Caco-2 (cell line): Measurements from ENCODE around the gene KRI1. TPM values are rescaled to one million over a fixed set of nuclear protein-coding genes. Genes with fewer than 3 reads are reported as not detected.

Source experiments
- BruUV-seq: library from RNA; stranded (reverse); fragments of 400-500 nt; replicated peaks from 2 replicates; lab custom pipeline; 2021; lab: Mats Ljungman, UMichigan
- CTCF ChIA-PET: fragments of 300-600 bp; sonication (Branson Sonifier 250); formaldehyde crosslinking; loops from one replicate; lab custom pipeline; 2022; ENCODE audit warnings: antibody characterized with exemption; lab: Charles Lee
- POLR2A ChIA-PET: fragments of 300-600 bp; sonication (Branson Sonifier 250); formaldehyde crosslinking; loops from one replicate; lab custom pipeline; 2022; ENCODE audit warnings: antibody characterized with exemption; lab: Charles Lee
- DNase-seq, 2 experiments: peaks; one replicate each; pipeline versions ENCODE4 v3.0.0 to v3.0.0-alpha.2; 2020 to 2022
- H3K27me3 ChIP-seq: replicated peaks from 2 replicates; pipeline ENCODE4 v1.6.0; 2011; ENCODE audit warnings: low read length; ENCODE audit not compliant: control insufficient read depth, insufficient read depth
- H3K36me3 ChIP-seq: 2 replicates; pipeline ENCODE4 v1.5.1; 2011; ENCODE audit warnings: low read length; ENCODE audit not compliant: control insufficient read depth, insufficient read depth
- H3K4me1 ChIP-seq: fragments of 250-450 bp; sonication (Bioruptor Pico); 2 replicates; pipeline ENCODE4 v1.5.1; 2020; ENCODE audit warnings: mild to moderate bottlenecking
- H3K4me3 ChIP-seq: 2 replicates; pipeline ENCODE4 v1.5.1; 2011; ENCODE audit warnings: low read depth, mild to moderate bottlenecking, control low read depth, low read length
- H3K9me3 ChIP-seq: fragments of 250-450 bp; sonication (Bioruptor Pico); 2 replicates; pipeline ENCODE4 v1.5.1; 2020; ENCODE audit warnings: mild to moderate bottlenecking, moderate library complexity
- H3K27ac Mint-ChIP-seq: one replicate; pipeline ENCODE4 v1.8.0; 2022; ENCODE audit warnings: mixed read lengths; ENCODE audit not compliant: unreplicated experiment
- H3K27me3 Mint-ChIP-seq: one replicate; pipeline ENCODE4 v1.8.0; 2022; ENCODE audit warnings: mixed read lengths; ENCODE audit not compliant: insufficient read depth, unreplicated experiment
- H3K36me3 Mint-ChIP-seq: one replicate; pipeline ENCODE4 v1.8.0; 2022; ENCODE audit warnings: mild to moderate bottlenecking, mixed read lengths; ENCODE audit not compliant: insufficient read depth, unreplicated experiment
- H3K4me1 Mint-ChIP-seq: one replicate; pipeline ENCODE4 v1.8.0; 2022; ENCODE audit warnings: low read depth, mixed read lengths; ENCODE audit not compliant: unreplicated experiment
- H3K4me3 Mint-ChIP-seq: one replicate; pipeline ENCODE4 v1.8.0; 2022; ENCODE audit warnings: mild to moderate bottlenecking, moderate library complexity, mixed read lengths; ENCODE audit not compliant: unreplicated experiment
- H3K9me3 Mint-ChIP-seq: one replicate; pipeline ENCODE4 v1.8.0; 2022; ENCODE audit warnings: mixed read lengths; ENCODE audit not compliant: unreplicated experiment
- intact Hi-C: fragments of 100-400 bp; cut with micrococcal nuclease; formaldehyde crosslinking; loops from one replicate; pipeline ENCODE4 v1.10.0; 2022; ENCODE audit not compliant: unreplicated experiment
- total RNA-seq: library from RNA; stranded (reverse); gene quantifications from 2 replicates; pipeline ENCODE4 v1.2.3, GENCODE V29; 2022
- TF ChIP-seq, protein P1 (sequence below), 2 experiments: fragments of 200-600 bp in 1 of 2; IDR thresholded peaks; 1 replicate in 1 of 2; 2 replicates in 1 of 2; pipeline versions ENCODE4 v1.5.1 to v1.8.0; 2011 to 2022; ENCODE audit warnings: antibody characterized with exemption in 1 of 2, control low read depth in 1 of 2, inconsistent platforms in 1 of 2, low read depth in 1 of 2, low read length in 1 of 2, mild to moderate bottlenecking in 1 of 2, moderate library complexity in 1 of 2; ENCODE audit not compliant: insufficient read depth in 1 of 2, severe bottlenecking in 1 of 2, unreplicated experiment in 1 of 2

Gene KRI1
- total RNA-seq, 1 experiment from 2014 or later = 27.0 TPM

DNA sequence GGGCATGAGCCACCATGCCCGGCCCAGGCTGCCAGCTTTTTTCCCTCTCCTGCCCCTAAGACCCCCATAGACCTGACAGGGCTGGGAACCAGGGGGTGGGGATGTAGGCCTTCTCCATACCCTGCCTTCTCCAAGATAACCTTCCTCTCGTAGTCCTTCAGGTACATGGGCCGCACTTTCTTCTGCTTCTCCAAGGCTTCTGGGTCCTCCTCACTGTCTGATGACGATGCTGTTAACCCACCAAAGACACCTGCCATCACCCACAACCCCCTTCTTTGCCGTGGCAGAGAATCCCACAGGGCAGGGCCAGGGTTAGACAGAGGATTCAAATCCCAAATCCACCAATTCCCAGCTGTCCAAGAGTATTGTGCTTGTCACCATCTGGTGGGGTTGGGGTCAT, 3.2 kb downstream of the KRI1 start:
- Mint-ChIP-seq H3K4me3 (no peak overlapping the region), H3K36me3 (peaks cover 45% of the 10 kb centered on the region), H3K4me1 (no peaks in the 10 kb centered on the region), H3K9me3 (no peaks in the 10 kb centered on the region), H3K27me3 (no peaks in the 10 kb centered on the region), H3K27ac (no peak overlapping the region)
- CTCF ChIA-PET = no interaction called here
- POLR2A ChIA-PET = no interaction called here
- Histone ChIP-seq H3K4me1 (no peaks in the 10 kb centered on the region), H3K36me3 (no peaks in the 10 kb centered on the region; the same call in 1 of the 2 replicates), H3K4me3 (no peak overlapping the region), H3K27me3 (no peaks in the 10 kb centered on the region), H3K9me3 (no peaks in the 10 kb centered on the region)
- TF ChIP-seq, protein P1, sequence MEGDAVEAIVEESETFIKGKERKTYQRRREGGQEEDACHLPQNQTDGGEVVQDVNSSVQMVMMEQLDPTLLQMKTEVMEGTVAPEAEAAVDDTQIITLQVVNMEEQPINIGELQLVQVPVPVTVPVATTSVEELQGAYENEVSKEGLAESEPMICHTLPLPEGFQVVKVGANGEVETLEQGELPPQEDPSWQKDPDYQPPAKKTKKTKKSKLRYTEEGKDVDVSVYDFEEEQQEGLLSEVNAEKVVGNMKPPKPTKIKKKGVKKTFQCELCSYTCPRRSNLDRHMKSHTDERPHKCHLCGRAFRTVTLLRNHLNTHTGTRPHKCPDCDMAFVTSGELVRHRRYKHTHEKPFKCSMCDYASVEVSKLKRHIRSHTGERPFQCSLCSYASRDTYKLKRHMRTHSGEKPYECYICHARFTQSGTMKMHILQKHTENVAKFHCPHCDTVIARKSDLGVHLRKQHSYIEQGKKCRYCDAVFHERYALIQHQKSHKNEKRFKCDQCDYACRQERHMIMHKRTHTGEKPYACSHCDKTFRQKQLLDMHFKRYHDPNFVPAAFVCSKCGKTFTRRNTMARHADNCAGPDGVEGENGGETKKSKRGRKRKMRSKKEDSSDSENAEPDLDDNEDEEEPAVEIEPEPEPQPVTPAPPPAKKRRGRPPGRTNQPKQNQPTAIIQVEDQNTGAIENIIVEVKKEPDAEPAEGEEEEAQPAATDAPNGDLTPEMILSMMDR (IDR thresholded peaks at IDR 0.05; ENCODE audit: insufficient read depth in 1 of 2, low read depth in 1 of 2, low read length in 1 of 2, severe bottlenecking in 1 of 2, unreplicated experiment in 1 of 2) = no peak
- DNase-seq = no peak
- BruUV-seq = no TSS peak
- intact Hi-C loops = no loop called here

DNA sequence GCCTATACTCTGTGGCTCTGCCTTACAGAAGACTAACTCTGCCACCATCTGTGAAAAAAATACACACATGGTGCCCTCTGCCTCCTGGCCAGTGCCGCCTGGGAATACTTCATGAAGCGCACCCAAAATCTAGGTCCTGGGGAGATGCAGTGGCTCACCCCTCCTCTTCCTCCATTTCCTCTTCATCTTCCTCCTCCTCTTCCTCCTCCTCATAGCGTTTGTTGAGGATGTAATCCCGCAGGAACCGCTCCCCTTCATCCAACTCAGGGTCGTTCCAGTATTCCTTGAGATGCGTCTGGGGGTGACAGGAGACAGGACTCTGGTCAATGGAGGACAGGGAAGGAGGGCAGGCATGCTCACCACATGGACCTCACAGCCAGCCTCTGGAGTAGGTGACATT, 5.7 kb downstream of the KRI1 start:
- H3K27me3 ChIP-seq = no peaks in the 10 kb centered on the region

DNA sequence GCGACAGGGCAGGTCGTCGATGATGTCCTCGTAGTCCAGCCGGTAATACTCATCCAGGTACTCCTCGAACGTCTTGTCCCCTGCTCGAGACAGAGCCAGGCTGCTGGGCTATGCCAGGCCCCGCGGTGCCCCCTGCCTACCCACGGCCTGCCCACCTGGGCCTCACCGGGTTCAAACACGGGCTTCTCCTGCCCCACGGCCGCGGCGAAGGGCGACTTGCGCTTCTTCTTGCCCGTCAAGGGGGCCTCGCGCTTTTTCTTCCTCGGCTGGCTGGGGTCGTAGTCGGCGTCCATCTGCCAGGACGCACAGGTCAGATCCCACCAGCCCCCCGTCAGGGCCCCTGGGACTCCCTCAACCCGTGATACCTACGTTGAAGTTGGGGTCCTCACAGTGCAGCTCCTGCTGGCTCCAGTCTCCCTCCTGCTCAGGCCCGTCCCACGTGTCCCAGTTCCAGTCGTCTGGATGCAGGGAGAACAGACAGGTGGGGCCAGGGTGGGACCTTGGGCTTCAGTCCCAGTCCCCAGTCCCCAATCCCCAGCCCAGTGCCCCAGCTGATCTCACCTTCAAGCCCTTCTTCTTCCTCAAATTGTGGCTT, 8.1 kb downstream of the KRI1 start:
- no peaks in the 10 kb centered on the region for H3K4me1 Mint-ChIP-seq
- no peak overlapping the region for H3K4me3 Mint-ChIP-seq
- no peaks in the 10 kb centered on the region for H3K9me3 Mint-ChIP-seq
- H3K36me3 Mint-ChIP-seq = peaks cover 66% of the 10 kb centered on the region
- Histone ChIP-seq H3K4me1 (no peaks in the 10 kb centered on the region), H3K4me3 (no peak overlapping the region), H3K36me3 (no peaks in the 10 kb centered on the region; the same call in 1 of the 2 replicates), H3K9me3 (no peaks in the 10 kb centered on the region), H3K27me3 (no peaks in the 10 kb centered on the region)
- DNase-seq = no peak
- intact Hi-C loops = no loop called here
- TF ChIP-seq, protein P1 (IDR thresholded peaks at IDR 0.05; ENCODE audit: insufficient read depth in 1 of 2, low read depth in 1 of 2, low read length in 1 of 2, severe bottlenecking in 1 of 2, unreplicated experiment in 1 of 2) = no peak
- no peaks in the 10 kb centered on the region for H3K27me3 Mint-ChIP-seq
- BruUV-seq = no TSS peak
- ChIA-PET POLR2A (no interaction called here), CTCF (no interaction called here)
- peak overlapping the region; percentile 72 for H3K27ac Mint-ChIP-seq

More for the DNA sequence above, 5.7 kb downstream of the KRI1 start:
- Mint-ChIP-seq H3K27me3 (no peaks in the 10 kb centered on the region), H3K4me3 (no peak overlapping the region), H3K4me1 (no peaks in the 10 kb centered on the region), H3K9me3 (no peaks in the 10 kb centered on the region), H3K27ac (no peak overlapping the region), H3K36me3 (peaks cover 48% of the 10 kb centered on the region)
- H3K4me3 ChIP-seq = no peak overlapping the region
- DNase-seq = no peak
- H3K4me1 ChIP-seq = no peaks in the 10 kb centered on the region
- ChIA-PET POLR2A (no interaction called here), CTCF (no interaction called here)
- TF ChIP-seq, protein P1 (IDR thresholded peaks at IDR 0.05; ENCODE audit: insufficient read depth in 1 of 2, low read depth in 1 of 2, low read length in 1 of 2, severe bottlenecking in 1 of 2, unreplicated experiment in 1 of 2) = no peak
- H3K9me3 ChIP-seq = no peaks in the 10 kb centered on the region
- H3K36me3 ChIP-seq = no peaks in the 10 kb centered on the region; the same call in 1 of the 2 replicates
- intact Hi-C loops = no loop called here
- BruUV-seq = no TSS peak
